ENCODE measurements around the gene ITGA6.
"Not testable (repeated sequence)": the region's sequence is repeated elsewhere in the genome, so short reads cannot be mapped to it uniquely, and the experiment has no call there.

ITGA6 gene

GRCh38 chr2:172532461-172532860 is 105.1 kb downstream of the ITGA6 start:
- peaks cover 65% of the 10 kb centered on the region for H3K9me3 ChIP-seq (ENCODE audit: control insufficient read depth, insufficient read depth, low read depth, low read length)
- not testable (repeated sequence) for H3K36me3 ChIP-seq (ENCODE audit: control insufficient read depth, insufficient read depth, low read length); H3K9ac ChIP-seq (ENCODE audit: low read length); H3K27me3 ChIP-seq (ENCODE audit: control insufficient read depth, insufficient read depth, low read length); H3K4me1 ChIP-seq (ENCODE audit: control insufficient read depth, insufficient read depth, low read length); H3K4me3 ChIP-seq (ENCODE audit: low read depth, low read length); H3K27ac ChIP-seq (ENCODE audit: low read depth, low read length)

- no peak overlapping the region for H3K9ac ChIP-seq (ENCODE audit: low read length)
- H3K27me3 ChIP-seq (ENCODE audit: control insufficient read depth, insufficient read depth, low read length): no peaks in the 10 kb centered on the region
- H3K27ac ChIP-seq (ENCODE audit: low read depth, low read length): no peak overlapping the region
- H3K36me3 ChIP-seq (ENCODE audit: control insufficient read depth, insufficient read depth, low read length): peaks cover 9% of the 10 kb centered on the region
- peaks cover 7% of the 10 kb centered on the region; the same call in 1 of the 2 replicates for H3K4me1 ChIP-seq (ENCODE audit: control insufficient read depth, insufficient read depth, low read length)
- peaks cover 65% of the 10 kb centered on the region for H3K9me3 ChIP-seq (ENCODE audit: control insufficient read depth, insufficient read depth, low read depth, low read length)
- no peak overlapping the region for H3K4me3 ChIP-seq (ENCODE audit: low read depth, low read length)
These were observed 106.3 kb downstream of the ITGA6 start for GRCh38 chr2:172533687-172534086.

- H3K4me1 ChIP-seq (ENCODE audit: control insufficient read depth, insufficient read depth, low read length): peaks cover 7% of the 10 kb centered on the region; the same call in 1 of the 2 replicates
- peaks cover 69% of the 10 kb centered on the region for H3K9me3 ChIP-seq (ENCODE audit: control insufficient read depth, insufficient read depth, low read depth, low read length)
- peaks cover 6% of the 10 kb centered on the region for H3K36me3 ChIP-seq (ENCODE audit: control insufficient read depth, insufficient read depth, low read length)
- H3K4me3 ChIP-seq (ENCODE audit: low read depth, low read length): no peak overlapping the region
- no peaks in the 10 kb centered on the region for H3K27me3 ChIP-seq (ENCODE audit: control insufficient read depth, insufficient read depth, low read length)
- H3K27ac ChIP-seq (ENCODE audit: low read depth, low read length): no peak overlapping the region
- H3K9ac ChIP-seq (ENCODE audit: low read length): no peak overlapping the region
These were observed 107.7 kb downstream of the ITGA6 start for GRCh38 chr2:172535119-172535518.

GRCh38 chr2:172537851-172538250 is 110.5 kb downstream of the ITGA6 start:
- H3K27me3 ChIP-seq (ENCODE audit: control insufficient read depth, insufficient read depth, low read length); H3K4me1 ChIP-seq (ENCODE audit: control insufficient read depth, insufficient read depth, low read length); H3K27ac ChIP-seq (ENCODE audit: low read depth, low read length); H3K9ac ChIP-seq (ENCODE audit: low read length); H3K36me3 ChIP-seq (ENCODE audit: control insufficient read depth, insufficient read depth, low read length); H3K4me3 ChIP-seq (ENCODE audit: low read depth, low read length): not testable (repeated sequence)
- H3K9me3 ChIP-seq (ENCODE audit: control insufficient read depth, insufficient read depth, low read depth, low read length): peaks cover 72% of the 10 kb centered on the region

- Histone ChIP-seq H3K9me3 (ENCODE audit: control insufficient read depth, insufficient read depth, low read depth, low read length) (peaks cover 74% of the 10 kb centered on the region), H3K4me3 (ENCODE audit: low read depth, low read length) (no peak overlapping the region), H3K4me1 (ENCODE audit: control insufficient read depth, insufficient read depth, low read length) (no peaks in the 10 kb centered on the region), H3K36me3 (ENCODE audit: control insufficient read depth, insufficient read depth, low read length) (no peaks in the 10 kb centered on the region; the same call in 1 of the 2 replicates), H3K27me3 (ENCODE audit: control insufficient read depth, insufficient read depth, low read length) (no peaks in the 10 kb centered on the region), H3K9ac (ENCODE audit: low read length) (no peak overlapping the region), H3K27ac (ENCODE audit: low read depth, low read length) (no peak overlapping the region)
These were observed 112.4 kb downstream of the ITGA6 start for GRCh38 chr2:172539767-172540166.

- Histone ChIP-seq H3K27ac (ENCODE audit: low read depth, low read length) (no peak overlapping the region), H3K4me1 (ENCODE audit: control insufficient read depth, insufficient read depth, low read length) (no peaks in the 10 kb centered on the region), H3K27me3 (ENCODE audit: control insufficient read depth, insufficient read depth, low read length) (no peaks in the 10 kb centered on the region), H3K36me3 (ENCODE audit: control insufficient read depth, insufficient read depth, low read length) (no peaks in the 10 kb centered on the region; the same call in 1 of the 2 replicates), H3K9me3 (ENCODE audit: control insufficient read depth, insufficient read depth, low read depth, low read length) (peaks cover 74% of the 10 kb centered on the region), H3K9ac (ENCODE audit: low read length) (no peak overlapping the region), H3K4me3 (ENCODE audit: low read depth, low read length) (no peak overlapping the region)
These were observed 113.0 kb downstream of the ITGA6 start for GRCh38 chr2:172540421-172540820.

- no peaks in the 10 kb centered on the region; the same call in none of the 2 replicates for H3K36me3 ChIP-seq (ENCODE audit: control insufficient read depth, insufficient read depth, low read length)
- no peak overlapping the region for H3K4me3 ChIP-seq (ENCODE audit: low read depth, low read length)
- peaks cover 66% of the 10 kb centered on the region for H3K9me3 ChIP-seq (ENCODE audit: control insufficient read depth, insufficient read depth, low read depth, low read length)
- no peak overlapping the region for H3K27ac ChIP-seq (ENCODE audit: low read depth, low read length)
- H3K9ac ChIP-seq (ENCODE audit: low read length): no peak overlapping the region
- peaks cover 21% of the 10 kb centered on the region for H3K4me1 ChIP-seq (ENCODE audit: control insufficient read depth, insufficient read depth, low read length)
- no peaks in the 10 kb centered on the region for H3K27me3 ChIP-seq (ENCODE audit: control insufficient read depth, insufficient read depth, low read length)
These were observed 118.2 kb downstream of the ITGA6 start for GRCh38 chr2:172545408-172546075.

GRCh38 chr2:172549131-172549530 is 121.7 kb downstream of the ITGA6 start:
- H3K36me3 ChIP-seq (ENCODE audit: control insufficient read depth, insufficient read depth, low read length): no peaks in the 10 kb centered on the region; the same call in 1 of the 2 replicates
- no peaks in the 10 kb centered on the region for H3K27me3 ChIP-seq (ENCODE audit: control insufficient read depth, insufficient read depth, low read length)
- H3K9ac ChIP-seq (ENCODE audit: low read length): peak overlapping the region; percentile 82
- H3K4me1 ChIP-seq (ENCODE audit: control insufficient read depth, insufficient read depth, low read length): peaks cover 54% of the 10 kb centered on the region
- H3K4me3 ChIP-seq (ENCODE audit: low read depth, low read length): no peak overlapping the region; the same call in 1 of the 2 replicates
- H3K9me3 ChIP-seq (ENCODE audit: control insufficient read depth, insufficient read depth, low read depth, low read length): peaks cover 37% of the 10 kb centered on the region
- H3K27ac ChIP-seq (ENCODE audit: low read depth, low read length): peak overlapping the region; percentile 86

GRCh38 chr2:172549802-172550201 is 122.4 kb downstream of the ITGA6 start:
- H3K27me3 ChIP-seq (ENCODE audit: control insufficient read depth, insufficient read depth, low read length); H3K4me3 ChIP-seq (ENCODE audit: low read depth, low read length); H3K36me3 ChIP-seq (ENCODE audit: control insufficient read depth, insufficient read depth, low read length): not testable (repeated sequence)
- peak overlapping the region; percentile 88 for H3K9ac ChIP-seq (ENCODE audit: low read length)
- H3K9me3 ChIP-seq (ENCODE audit: control insufficient read depth, insufficient read depth, low read depth, low read length): peaks cover 30% of the 10 kb centered on the region
- H3K4me1 ChIP-seq (ENCODE audit: control insufficient read depth, insufficient read depth, low read length): peaks cover 61% of the 10 kb centered on the region
- peak overlapping the region; percentile 86 for H3K27ac ChIP-seq (ENCODE audit: low read depth, low read length)

GRCh38 chr2:172550419-172550818 is 123.0 kb downstream of the ITGA6 start:
- Histone ChIP-seq H3K4me1 (ENCODE audit: control insufficient read depth, insufficient read depth, low read length) (peaks cover 66% of the 10 kb centered on the region), H3K27me3 (ENCODE audit: control insufficient read depth, insufficient read depth, low read length) (no peaks in the 10 kb centered on the region), H3K4me3 (ENCODE audit: low read depth, low read length) (no peak overlapping the region; the same call in 1 of the 2 replicates), H3K27ac (ENCODE audit: low read depth, low read length) (peak overlapping the region; percentile 86), H3K9ac (ENCODE audit: low read length) (peak overlapping the region; percentile 88), H3K9me3 (ENCODE audit: control insufficient read depth, insufficient read depth, low read depth, low read length) (peaks cover 24% of the 10 kb centered on the region), H3K36me3 (ENCODE audit: control insufficient read depth, insufficient read depth, low read length) (no peaks in the 10 kb centered on the region; the same call in 1 of the 2 replicates)

GRCh38 chr2:172551271-172551670 is 123.9 kb downstream of the ITGA6 start:
- no peaks in the 10 kb centered on the region; the same call in 1 of the 2 replicates for H3K36me3 ChIP-seq (ENCODE audit: control insufficient read depth, insufficient read depth, low read length)
- H3K4me1 ChIP-seq (ENCODE audit: control insufficient read depth, insufficient read depth, low read length): peaks cover 66% of the 10 kb centered on the region
- peak overlapping the region; percentile 88 for H3K9ac ChIP-seq (ENCODE audit: low read length)
- peak overlapping the region; percentile 30 for H3K4me3 ChIP-seq (ENCODE audit: low read depth, low read length)
- peaks cover 15% of the 10 kb centered on the region for H3K9me3 ChIP-seq (ENCODE audit: control insufficient read depth, insufficient read depth, low read depth, low read length)
- peak overlapping the region; percentile 86 for H3K27ac ChIP-seq (ENCODE audit: low read depth, low read length)
- H3K27me3 ChIP-seq (ENCODE audit: control insufficient read depth, insufficient read depth, low read length): no peaks in the 10 kb centered on the region
